ENCODE data around the gene TTC31. TPM values are rescaled to one million over a fixed set of nuclear protein-coding genes. Genes with fewer than 3 reads are reported as not detected.
A peak's percentile ranks its signal among the peaks of the same experiment; 100 is the strongest.

Gene TTC31
- total and polyA plus RNA-seq, 12 donors, result 11.1 to 38.6 (median 20.9) TPM

GRCh38 chr2:74438248-74438647 is 44.6 kb upstream of the TTC31 start:
- TF ChIP-seq POLR2A (IDR thresholded peaks at IDR 0.05), result no peak
- no peak for TF ChIP-seq CTCF (IDR thresholded peaks at IDR 0.05)
- Histone ChIP-seq H3K27ac (no peak overlapping the region), H3K9me3 (replicated peaks in 1 of 3) (no peaks in the 10 kb centered on the region), H3K4me3 (no peak overlapping the region), H3K27me3 (peaks cover 11% of the 10 kb centered on the region), H3K4me1 (replicated peaks in 1 of 2) (peaks cover 13 to 28% of the 10 kb centered on the region in 2 donors), H3K36me3 (replicated peaks in 1 of 2) (no peaks in the 10 kb centered on the region)
- intact Hi-C loops (cut with DNase I), result no loop called here
- WGBS, 4 donors, result 88 to 100% (median 95%) methylated on average over 1 of the region's 1 CpG
- no peak for DNase-seq

GRCh38 chr2:74439373-74439772 is 43.5 kb upstream of the TTC31 start:
- Histone ChIP-seq H3K27ac (peak overlapping the region in 3 of 5 donors; percentile 60 to 74 (median 71)), H3K4me3 (peak overlapping the region in 2 of 4 donors; percentile 65 to 74), H3K4me1 (replicated peaks in 1 of 2) (peaks cover 13 to 28% of the 10 kb centered on the region in 2 donors), H3K36me3 (replicated peaks in 1 of 2) (no peaks in the 10 kb centered on the region), H3K27me3 (peaks cover 11% of the 10 kb centered on the region), H3K9me3 (replicated peaks in 1 of 3) (no peaks in the 10 kb centered on the region)
- WGBS, 4 donors, result 29 to 55% (median 45%) methylated on average over 3 of the region's 3 CpGs; no CpG with 5 or more reads in 1 of the 4 donors
- no peak for DNase-seq
- TF ChIP-seq CTCF (IDR thresholded peaks at IDR 0.05), result no peak
- no peak for TF ChIP-seq POLR2A (IDR thresholded peaks at IDR 0.05)
- intact Hi-C loops (cut with DNase I), result no loop called here

- 5 to 14% (median 11%) methylated on average over 12 to 14 of the region's 14 CpGs for WGBS, 4 donors
- intact Hi-C loops (cut with DNase I), result no loop called here
- Histone ChIP-seq H3K9me3 (replicated peaks in 1 of 3) (no peaks in the 10 kb centered on the region), H3K36me3 (replicated peaks in 1 of 2) (no peaks in the 10 kb centered on the region), H3K27ac (peak overlapping the region in 3 of 5 donors; percentile 60 to 74 (median 71)), H3K4me3 (peak overlapping the region; percentile 0 to 74 (median 64)), H3K4me1 (replicated peaks in 1 of 2) (peaks cover 13 to 28% of the 10 kb centered on the region in 2 donors), H3K27me3 (peaks cover 11% of the 10 kb centered on the region)
- TF ChIP-seq POLR2A (IDR thresholded peaks at IDR 0.05) (no peak), CTCF (IDR thresholded peaks at IDR 0.05) (no peak)
- peak; percentile 53 to 80 (median 67) for DNase-seq
Measured at GRCh38 chr2:74439803-74440377, 43.0 kb upstream of the TTC31 start.

- intact Hi-C loops (cut with DNase I), result no loop called here
- TF ChIP-seq CTCF (IDR thresholded peaks at IDR 0.05), result peak in 5 of 6 experiments; percentile 40 to 60 (median 42)
- peak; percentile 17 to 66 for TF ChIP-seq POLR2A (IDR thresholded peaks at IDR 0.05)
- Histone ChIP-seq H3K9me3 (replicated peaks in 1 of 3) (no peaks in the 10 kb centered on the region), H3K36me3 (replicated peaks in 1 of 2) (no peaks in the 10 kb centered on the region), H3K4me1 (replicated peaks in 1 of 2) (peaks cover 13 to 28% of the 10 kb centered on the region in 2 donors), H3K27ac (peak overlapping the region in 3 of 5 donors; percentile 60 to 74 (median 71)), H3K27me3 (peaks cover 11% of the 10 kb centered on the region), H3K4me3 (peak overlapping the region; percentile 0 to 74 (median 64))
- DNase-seq, result peak; percentile 84 to 88 (median 86)
- WGBS, 4 donors, result 15 to 22% (median 18%) methylated on average over 19 to 45 of the region's 45 CpGs
Measured at GRCh38 chr2:74440378-74441169, 42.3 kb upstream of the TTC31 start.
